Measurements from ENCODE around the gene GMPPA.

The GMPPA gene

GRCh38 chr2:219512524-219513216 is 14.0 kb downstream of the GMPPA start:
- Histone ChIP-seq H3K4me1 (ENCODE audit: control insufficient read depth, insufficient read depth, low read length) (peaks cover 55% of the 10 kb centered on the region), H3K9me3 (ENCODE audit: control insufficient read depth, low read length) (no peaks in the 10 kb centered on the region), H3K27me3 (ENCODE audit: control insufficient read depth, insufficient read depth, low read length, poor library complexity, severe bottlenecking) (peaks cover 27% of the 10 kb centered on the region), H3K4me3 (ENCODE audit: insufficient read depth, low read depth, low read length) (no peak overlapping the region), H3K27ac (ENCODE audit: insufficient read depth, low read depth, low read length, poor library complexity, severe bottlenecking) (peak overlapping the region; percentile 8), H3K36me3 (ENCODE audit: control insufficient read depth, insufficient read depth, low read length) (no peaks in the 10 kb centered on the region)
- WGBS, 2 experiments = 26 to 31% methylated on average over 16 of the region's 16 CpGs

GRCh38 chr2:219513787-219514186 is 15.1 kb downstream of the GMPPA start:
- H3K36me3 ChIP-seq (ENCODE audit: control insufficient read depth, insufficient read depth, low read length) = no peaks in the 10 kb centered on the region
- peaks cover 27% of the 10 kb centered on the region for H3K27me3 ChIP-seq (ENCODE audit: control insufficient read depth, insufficient read depth, low read length, poor library complexity, severe bottlenecking)
- H3K9me3 ChIP-seq (ENCODE audit: control insufficient read depth, low read length) = no peaks in the 10 kb centered on the region
- H3K4me3 ChIP-seq (ENCODE audit: insufficient read depth, low read depth, low read length) = peak overlapping the region; percentile 2
- 40 to 51% methylated on average over 4 of the region's 4 CpGs for WGBS, 2 experiments
- H3K4me1 ChIP-seq (ENCODE audit: control insufficient read depth, insufficient read depth, low read length) = peaks cover 50% of the 10 kb centered on the region
- no peak overlapping the region for H3K27ac ChIP-seq (ENCODE audit: insufficient read depth, low read depth, low read length, poor library complexity, severe bottlenecking)

GRCh38 chr2:219514196-219514761 is 15.6 kb downstream of the GMPPA start, which contains the start of gene ASIC4:
ASIC4 (plus strand) TSS chr2:219514482; CDS start chr2:219514725, 243 bp downstream.
- H3K27ac ChIP-seq (ENCODE audit: insufficient read depth, low read depth, low read length, poor library complexity, severe bottlenecking) = no peak within 1 kb of the TSS
- WGBS, 2 experiments = 21 to 24% methylated on average over 31 of the region's 31 CpGs
- no peaks in the 10 kb centered on the region for H3K9me3 ChIP-seq (ENCODE audit: control insufficient read depth, low read length)
- H3K4me3 ChIP-seq (ENCODE audit: insufficient read depth, low read depth, low read length) = peak within 1 kb of the TSS; percentile 2
- H3K4me1 ChIP-seq (ENCODE audit: control insufficient read depth, insufficient read depth, low read length) = peaks cover 45% of the 10 kb centered on the region
- peaks cover 27% of the 10 kb centered on the region for H3K27me3 ChIP-seq (ENCODE audit: control insufficient read depth, insufficient read depth, low read length, poor library complexity, severe bottlenecking)
- no peaks in the 10 kb centered on the region for H3K36me3 ChIP-seq (ENCODE audit: control insufficient read depth, insufficient read depth, low read length)

DNA sequence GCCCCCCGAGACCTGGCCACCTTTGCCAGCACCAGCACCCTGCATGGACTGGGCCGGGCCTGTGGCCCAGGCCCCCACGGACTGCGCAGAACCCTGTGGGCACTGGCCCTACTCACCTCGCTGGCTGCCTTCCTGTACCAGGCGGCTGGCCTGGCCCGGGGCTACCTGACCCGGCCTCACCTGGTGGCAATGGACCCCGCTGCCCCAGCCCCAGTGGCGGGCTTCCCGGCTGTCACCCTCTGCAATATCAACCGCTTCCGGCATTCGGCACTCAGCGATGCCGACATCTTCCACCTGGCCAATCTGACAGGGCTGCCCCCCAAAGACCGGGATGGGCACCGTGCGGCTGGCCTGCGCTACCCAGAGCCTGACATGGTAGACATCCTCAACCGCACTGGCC is 16.1 kb downstream of the GMPPA start:
- Histone ChIP-seq H3K27ac (ENCODE audit: insufficient read depth, low read depth, low read length, poor library complexity, severe bottlenecking) (no peak overlapping the region), H3K4me3 (ENCODE audit: insufficient read depth, low read depth, low read length) (no peak overlapping the region), H3K36me3 (ENCODE audit: control insufficient read depth, insufficient read depth, low read length) (no peaks in the 10 kb centered on the region), H3K4me1 (ENCODE audit: control insufficient read depth, insufficient read depth, low read length) (peaks cover 42% of the 10 kb centered on the region), H3K9me3 (ENCODE audit: control insufficient read depth, low read length) (no peaks in the 10 kb centered on the region), H3K27me3 (ENCODE audit: control insufficient read depth, insufficient read depth, low read length, poor library complexity, severe bottlenecking) (peaks cover 27% of the 10 kb centered on the region)
- 94% methylated on average over 21 of the region's 21 CpGs for WGBS, 2 experiments

DNA sequence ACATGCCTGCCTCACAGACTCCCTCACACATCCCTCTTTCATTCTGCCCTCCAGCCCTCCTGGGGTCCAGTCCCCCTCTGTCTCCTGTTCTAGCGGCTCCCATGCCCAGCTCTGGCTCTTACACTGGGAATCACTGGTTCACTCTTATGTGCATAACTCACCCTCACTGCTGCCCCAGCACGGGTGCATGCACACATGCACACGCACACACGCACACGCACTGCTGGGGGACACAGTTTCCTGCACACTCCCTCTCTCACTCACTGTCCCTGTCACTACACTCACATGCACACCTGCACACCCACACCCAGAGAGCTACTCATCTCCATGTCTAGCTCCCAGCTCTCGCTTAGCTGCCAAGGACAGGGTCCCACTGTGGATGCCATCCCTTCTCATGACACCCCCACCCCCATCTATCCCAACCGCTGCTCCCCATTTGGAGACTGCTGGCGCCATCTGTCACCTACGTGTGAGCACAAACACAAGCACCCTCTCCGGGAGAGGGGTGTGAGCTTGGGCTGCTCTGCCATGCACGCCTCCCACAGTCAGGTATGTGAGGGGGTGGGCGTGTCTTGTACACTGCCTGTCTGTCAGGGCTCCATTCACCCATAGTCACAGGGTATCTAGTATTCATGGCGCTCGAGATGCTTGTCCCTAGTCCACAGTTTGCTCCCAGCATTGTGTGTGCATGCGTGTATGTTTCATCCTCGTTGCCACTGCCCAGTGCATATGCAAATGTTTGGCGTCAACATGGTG is 17.4 kb downstream of the GMPPA start:
- Histone ChIP-seq H3K27me3 (ENCODE audit: control insufficient read depth, insufficient read depth, low read length, poor library complexity, severe bottlenecking) (peaks cover 27% of the 10 kb centered on the region), H3K4me1 (ENCODE audit: control insufficient read depth, insufficient read depth, low read length) (peaks cover 45% of the 10 kb centered on the region), H3K27ac (ENCODE audit: insufficient read depth, low read depth, low read length, poor library complexity, severe bottlenecking) (no peak overlapping the region), H3K36me3 (ENCODE audit: control insufficient read depth, insufficient read depth, low read length) (no peaks in the 10 kb centered on the region), H3K9me3 (ENCODE audit: control insufficient read depth, low read length) (no peaks in the 10 kb centered on the region), H3K4me3 (ENCODE audit: insufficient read depth, low read depth, low read length) (no peak overlapping the region)
- 87 to 89% methylated on average over 17 of the region's 17 CpGs for WGBS, 2 experiments

DNA sequence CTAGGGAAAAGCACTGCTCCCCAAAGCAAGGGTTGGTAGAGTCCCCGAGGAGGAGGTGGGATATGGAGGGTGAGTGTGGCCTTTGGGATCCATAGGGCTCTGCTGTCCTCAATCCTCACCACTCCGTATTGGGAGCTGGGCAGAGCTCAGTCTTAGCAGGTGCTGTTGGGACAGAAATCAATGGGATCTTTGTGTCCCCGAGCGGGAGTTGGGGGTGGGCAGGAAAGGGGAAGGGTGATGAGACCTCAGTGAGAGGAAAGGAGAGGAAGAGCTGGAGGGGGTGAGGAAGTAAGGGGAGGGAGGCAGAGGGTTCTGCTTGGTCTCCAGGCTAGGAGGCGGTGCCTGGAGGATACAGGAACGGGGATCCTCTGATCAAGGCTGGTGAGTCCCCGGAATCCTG is 18.2 kb downstream of the GMPPA start:
- Histone ChIP-seq H3K4me3 (ENCODE audit: insufficient read depth, low read depth, low read length) (no peak overlapping the region), H3K27ac (ENCODE audit: insufficient read depth, low read depth, low read length, poor library complexity, severe bottlenecking) (no peak overlapping the region), H3K9me3 (ENCODE audit: control insufficient read depth, low read length) (no peaks in the 10 kb centered on the region), H3K4me1 (ENCODE audit: control insufficient read depth, insufficient read depth, low read length) (peaks cover 53% of the 10 kb centered on the region), H3K27me3 (ENCODE audit: control insufficient read depth, insufficient read depth, low read length, poor library complexity, severe bottlenecking) (peaks cover 29% of the 10 kb centered on the region), H3K36me3 (ENCODE audit: control insufficient read depth, insufficient read depth, low read length) (no peaks in the 10 kb centered on the region)
- 86 to 89% methylated on average over 7 of the region's 7 CpGs for WGBS, 2 experiments

- peaks cover 33% of the 10 kb centered on the region for H3K27me3 ChIP-seq (ENCODE audit: control insufficient read depth, insufficient read depth, low read length, poor library complexity, severe bottlenecking)
- WGBS, 2 experiments = 71 to 78% methylated on average over 10 of the region's 10 CpGs
- no peaks in the 10 kb centered on the region for H3K9me3 ChIP-seq (ENCODE audit: control insufficient read depth, low read length)
- H3K4me1 ChIP-seq (ENCODE audit: control insufficient read depth, insufficient read depth, low read length) = peaks cover 46% of the 10 kb centered on the region
- H3K36me3 ChIP-seq (ENCODE audit: control insufficient read depth, insufficient read depth, low read length) = no peaks in the 10 kb centered on the region
- H3K27ac ChIP-seq (ENCODE audit: insufficient read depth, low read depth, low read length, poor library complexity, severe bottlenecking) = no peak overlapping the region
- H3K4me3 ChIP-seq (ENCODE audit: insufficient read depth, low read depth, low read length) = no peak overlapping the region
Observed at GRCh38 chr2:219517954-219518778, 19.5 kb downstream of the GMPPA start.

DNA sequence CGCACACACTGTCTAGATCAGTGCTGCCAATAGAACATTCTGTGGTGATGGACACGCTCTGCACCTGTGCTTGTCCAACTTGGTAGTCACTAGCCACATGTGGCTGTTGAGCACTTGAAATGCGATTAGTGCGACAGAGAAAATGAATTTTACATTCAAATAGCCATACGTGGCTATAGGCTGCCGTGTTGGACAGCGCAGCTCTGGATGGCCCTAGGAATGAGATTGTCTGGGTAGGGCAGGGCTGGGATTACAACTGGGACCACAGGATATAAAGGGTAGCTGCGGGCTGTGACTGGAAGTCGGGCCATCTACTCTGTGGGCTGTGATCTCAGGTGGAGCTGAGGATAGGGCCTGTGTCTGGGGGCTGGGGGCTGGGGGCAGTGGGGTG is 20.8 kb downstream of the GMPPA start:
- WGBS, 2 experiments = 87 to 90% methylated on average over 9 of the region's 9 CpGs
- Histone ChIP-seq H3K27me3 (ENCODE audit: control insufficient read depth, insufficient read depth, low read length, poor library complexity, severe bottlenecking) (peaks cover 28% of the 10 kb centered on the region), H3K27ac (ENCODE audit: insufficient read depth, low read depth, low read length, poor library complexity, severe bottlenecking) (no peak overlapping the region)

GRCh38 chr2:219520079-219520478 is 21.4 kb downstream of the GMPPA start:
- no peaks in the 10 kb centered on the region for H3K9me3 ChIP-seq (ENCODE audit: control insufficient read depth, low read length)
- no peak overlapping the region for H3K27ac ChIP-seq (ENCODE audit: insufficient read depth, low read depth, low read length, poor library complexity, severe bottlenecking)
- no peaks in the 10 kb centered on the region for H3K36me3 ChIP-seq (ENCODE audit: control insufficient read depth, insufficient read depth, low read length)
- WGBS, 2 experiments = 71 to 75% methylated on average over 8 of the region's 8 CpGs
- peaks cover 35% of the 10 kb centered on the region for H3K4me1 ChIP-seq (ENCODE audit: control insufficient read depth, insufficient read depth, low read length)
- H3K27me3 ChIP-seq (ENCODE audit: control insufficient read depth, insufficient read depth, low read length, poor library complexity, severe bottlenecking) = peaks cover 22% of the 10 kb centered on the region
- H3K4me3 ChIP-seq (ENCODE audit: insufficient read depth, low read depth, low read length) = no peak overlapping the region

More for the DNA sequence above, 20.8 kb downstream of the GMPPA start:
- no peak overlapping the region for H3K4me3 ChIP-seq (ENCODE audit: insufficient read depth, low read depth, low read length)
- H3K9me3 ChIP-seq (ENCODE audit: control insufficient read depth, low read length) = no peaks in the 10 kb centered on the region
- no peaks in the 10 kb centered on the region for H3K36me3 ChIP-seq (ENCODE audit: control insufficient read depth, insufficient read depth, low read length)
- H3K4me1 ChIP-seq (ENCODE audit: control insufficient read depth, insufficient read depth, low read length) = peaks cover 34% of the 10 kb centered on the region

All from ectodermal cell (in vitro differentiated cells).